BE2C (cell line): ENCODE results near the gene DET1.

Experiments used
- DNase-seq: peaks from one replicate; pipeline ENCODE4 v3.0.0-alpha.2; 2020
- H3K27me3 ChIP-seq: fragments of 250-450 bp; sonication (Bioruptor Pico); 2 replicates; pipeline ENCODE4 v1.5.1; 2020; ENCODE audit warnings: mild to moderate bottlenecking
- H3K36me3 ChIP-seq: fragments of 250-450 bp; sonication (Bioruptor Pico); 2 replicates; pipeline ENCODE4 v1.5.1; 2020; ENCODE audit warnings: mild to moderate bottlenecking
- H3K4me1 ChIP-seq: fragments of 250-450 bp; sonication (Bioruptor Pico); 2 replicates; pipeline ENCODE4 v1.5.1; 2020
- H3K4me3 ChIP-seq: 2 replicates; pipeline ENCODE4 v1.5.1; 2011; ENCODE audit warnings: low read depth, low read length
- H3K9me3 ChIP-seq: fragments of 250-450 bp; sonication (Bioruptor Pico); 2 replicates; pipeline ENCODE4 v1.5.1; 2020
- TF ChIP-seq, protein P1 (sequence below): IDR thresholded peaks from 2 replicates; pipeline ENCODE4 v1.5.1; 2012; ENCODE audit warnings: mild to moderate bottlenecking, low read depth, low read length

The DET1 gene

DNA sequence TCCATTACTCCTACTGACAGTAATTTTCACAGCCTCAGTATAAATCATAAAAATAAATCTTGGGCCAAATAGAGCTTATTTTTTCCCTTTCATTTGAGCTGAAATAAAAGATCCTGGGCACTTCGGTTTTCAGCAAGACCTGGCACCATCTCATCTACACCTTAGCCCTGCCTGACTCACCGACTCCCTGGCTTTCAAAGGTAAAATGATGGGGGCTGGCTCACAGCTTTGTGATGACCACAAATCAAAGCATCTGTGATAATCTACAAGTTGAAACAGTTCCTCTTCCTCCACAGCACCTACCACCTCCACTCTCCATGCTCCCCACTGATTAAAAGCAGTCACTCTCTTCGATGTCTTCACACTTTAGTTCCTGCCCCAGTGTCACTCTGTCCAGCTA, 27.6 kb downstream of the DET1 start:
- TF ChIP-seq, protein P1, sequence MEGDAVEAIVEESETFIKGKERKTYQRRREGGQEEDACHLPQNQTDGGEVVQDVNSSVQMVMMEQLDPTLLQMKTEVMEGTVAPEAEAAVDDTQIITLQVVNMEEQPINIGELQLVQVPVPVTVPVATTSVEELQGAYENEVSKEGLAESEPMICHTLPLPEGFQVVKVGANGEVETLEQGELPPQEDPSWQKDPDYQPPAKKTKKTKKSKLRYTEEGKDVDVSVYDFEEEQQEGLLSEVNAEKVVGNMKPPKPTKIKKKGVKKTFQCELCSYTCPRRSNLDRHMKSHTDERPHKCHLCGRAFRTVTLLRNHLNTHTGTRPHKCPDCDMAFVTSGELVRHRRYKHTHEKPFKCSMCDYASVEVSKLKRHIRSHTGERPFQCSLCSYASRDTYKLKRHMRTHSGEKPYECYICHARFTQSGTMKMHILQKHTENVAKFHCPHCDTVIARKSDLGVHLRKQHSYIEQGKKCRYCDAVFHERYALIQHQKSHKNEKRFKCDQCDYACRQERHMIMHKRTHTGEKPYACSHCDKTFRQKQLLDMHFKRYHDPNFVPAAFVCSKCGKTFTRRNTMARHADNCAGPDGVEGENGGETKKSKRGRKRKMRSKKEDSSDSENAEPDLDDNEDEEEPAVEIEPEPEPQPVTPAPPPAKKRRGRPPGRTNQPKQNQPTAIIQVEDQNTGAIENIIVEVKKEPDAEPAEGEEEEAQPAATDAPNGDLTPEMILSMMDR, result no peak
- Histone ChIP-seq H3K4me1 (no peaks in the 10 kb centered on the region), H3K4me3 (no peak overlapping the region), H3K9me3 (no peaks in the 10 kb centered on the region), H3K36me3 (peaks cover 3% of the 10 kb centered on the region; the same call in 1 of the 2 replicates), H3K27me3 (no peaks in the 10 kb centered on the region)
- DNase-seq, result no peak

DNA sequence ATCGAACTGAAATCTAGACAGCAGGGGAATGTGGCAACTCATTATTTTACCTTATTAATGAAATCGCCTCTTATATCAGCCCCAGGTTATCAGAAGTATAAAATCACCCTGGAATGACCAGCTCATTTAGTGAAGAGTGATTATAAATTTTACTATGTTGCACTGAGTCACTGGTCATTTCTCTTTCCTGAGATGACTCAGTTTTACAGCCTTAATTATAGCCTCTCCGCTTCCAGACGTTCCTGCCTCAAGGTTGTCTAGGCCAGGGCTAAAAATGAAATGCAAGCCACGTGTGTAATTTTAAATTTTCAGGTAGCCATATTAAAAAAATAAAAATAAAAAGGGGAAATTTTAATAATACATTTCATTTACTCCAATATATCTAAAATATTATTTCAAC, 33.3 kb downstream of the DET1 start:
- Histone ChIP-seq H3K4me3 (no peak overlapping the region), H3K9me3 (no peaks in the 10 kb centered on the region), H3K4me1 (no peaks in the 10 kb centered on the region), H3K36me3 (peaks cover 19% of the 10 kb centered on the region), H3K27me3 (no peaks in the 10 kb centered on the region)
- DNase-seq, result no peak
- TF ChIP-seq, protein P1, result no peak

GRCh38 chr15:88512601-88513000, 33.9 kb downstream of the DET1 start:
- Histone ChIP-seq H3K27me3 (no peaks in the 10 kb centered on the region), H3K4me3 (no peak overlapping the region), H3K9me3 (no peaks in the 10 kb centered on the region), H3K36me3 (peaks cover 19% of the 10 kb centered on the region), H3K4me1 (no peaks in the 10 kb centered on the region)
- TF ChIP-seq, protein P1, result no peak
- DNase-seq, result no peak

GRCh38 chr15:88512078-88512477, 34.4 kb downstream of the DET1 start:
- DNase-seq, result no peak
- H3K4me3 ChIP-seq, result no peak overlapping the region
- H3K9me3 ChIP-seq, result no peaks in the 10 kb centered on the region
- peaks cover 19% of the 10 kb centered on the region for H3K36me3 ChIP-seq
- no peaks in the 10 kb centered on the region for H3K27me3 ChIP-seq
- TF ChIP-seq, protein P1, result no peak
- no peaks in the 10 kb centered on the region for H3K4me1 ChIP-seq

- no peaks in the 10 kb centered on the region for H3K9me3 ChIP-seq
- H3K27me3 ChIP-seq, result no peaks in the 10 kb centered on the region
- TF ChIP-seq, protein P1, result no peak
- DNase-seq, result no peak
- H3K4me3 ChIP-seq, result no peak overlapping the region
- peaks cover 17% of the 10 kb centered on the region for H3K36me3 ChIP-seq
- H3K4me1 ChIP-seq, result no peaks in the 10 kb centered on the region
These were observed 35.3 kb downstream of the DET1 start for GRCh38 chr15:88511161-88511560.

GRCh38 chr15:88509964-88510363, 36.5 kb downstream of the DET1 start:
- H3K36me3 ChIP-seq, result peaks cover 16% of the 10 kb centered on the region
- TF ChIP-seq, protein P1, result no peak

More at GRCh38 chr15:88509964-88510363, 36.5 kb downstream of the DET1 start:
- no peak overlapping the region for H3K4me3 ChIP-seq
- no peaks in the 10 kb centered on the region for H3K9me3 ChIP-seq
- DNase-seq, result no peak
- no peaks in the 10 kb centered on the region for H3K4me1 ChIP-seq
- H3K27me3 ChIP-seq, result no peaks in the 10 kb centered on the region
